Neural cell (in vitro differentiated cells): Measurements from ENCODE around the gene KIRREL3. TPM values are rescaled to one million over a fixed set of nuclear protein-coding genes. Genes with fewer than 3 reads are reported as not detected.

Source experiments
- H2AFZ ChIP-seq: fragments of 200-600, 300-800 bp; sonication (generic), shearing (Covaris generic); 2 replicates; pipeline ENCODE4 v1.6.0; 2014; ENCODE audit warnings: low read depth, mild to moderate bottlenecking, antibody characterized with exemption, low read length, moderate library complexity
- H3F3A ChIP-seq: fragments of 200-600 bp; shearing (Covaris generic); 2 replicates; pipeline ENCODE4 v1.6.1; 2016; ENCODE audit warnings: mild to moderate bottlenecking, moderate library complexity, mixed read lengths, antibody characterized with exemption, low read length; ENCODE audit not compliant: insufficient read depth, poor library complexity, severe bottlenecking
- H3K27ac ChIP-seq: fragments of 200-600, 300-800 bp; sonication (generic), shearing (Covaris generic); 2 replicates; pipeline ENCODE4 v1.5.1; 2014; ENCODE audit warnings: mild to moderate bottlenecking, low read length, moderate library complexity
- H3K27me3 ChIP-seq: fragments of 300-800, 200-600 bp; sonication (generic), shearing (Covaris generic); 2 replicates; pipeline ENCODE4 v1.6.0; 2014; ENCODE audit warnings: mild to moderate bottlenecking, low read depth, low read length, moderate library complexity; ENCODE audit not compliant: insufficient read depth
- H3K36me3 ChIP-seq: fragments of 300-800, 200-600 bp; sonication (generic), shearing (Covaris generic); 2 replicates; pipeline ENCODE4 v1.5.1; 2014; ENCODE audit warnings: mild to moderate bottlenecking, antibody characterized with exemption, low read length, moderate library complexity; ENCODE audit not compliant: insufficient read depth
- H3K4me2 ChIP-seq: fragments of 300-800, 200-600 bp; sonication (generic), shearing (Covaris generic); 2 replicates; pipeline ENCODE4 v1.6.0; 2014; ENCODE audit warnings: mild to moderate bottlenecking, low read length
- H3K4me3 ChIP-seq: fragments of 300-800, 200-600 bp; sonication (generic), shearing (Covaris generic); 2 replicates; pipeline ENCODE4 v1.5.1; 2014; ENCODE audit warnings: mild to moderate bottlenecking, low read length, moderate library complexity
- H3K79me2 ChIP-seq: fragments of 200-600 bp; shearing (Covaris generic); replicated peaks from 2 replicates; pipeline ENCODE4 v1.6.0; 2014; ENCODE audit warnings: mild to moderate bottlenecking, low read length, moderate library complexity; ENCODE audit not compliant: insufficient read depth
- H3K9ac ChIP-seq: fragments of 300-800, 200-600 bp; sonication (generic), shearing (Covaris generic); 2 replicates; pipeline ENCODE4 v1.6.1; 2016; ENCODE audit warnings: mild to moderate bottlenecking, low read length, mixed read lengths
- H3K9me2 ChIP-seq: fragments of 200-600 bp; shearing (Covaris generic); 2 replicates; pipeline ENCODE4 v1.6.1; 2016; ENCODE audit warnings: mild to moderate bottlenecking, low read length, mixed read lengths; ENCODE audit not compliant: insufficient read depth
- H3K9me3 ChIP-seq: fragments of 200-600, 300-800 bp; sonication (generic), shearing (Covaris generic); 2 replicates; pipeline ENCODE4 v1.6.1; 2016; ENCODE audit warnings: mild to moderate bottlenecking, mixed run types, low read length, moderate library complexity, mixed read lengths
- H4K20me1 ChIP-seq: fragments of 200-600 bp; shearing (Covaris generic); 2 replicates; pipeline ENCODE4 v1.6.1; 2016; ENCODE audit warnings: mild to moderate bottlenecking, mixed run types; ENCODE audit not compliant: insufficient read depth
- EP300 ChIP-seq: fragments of 450-650 bp; conservative IDR thresholded peaks from 2 replicates; pipeline ENCODE4 v1.6.1; 2014; ENCODE audit warnings: antibody characterized with exemption, mild to moderate bottlenecking, moderate library complexity; ENCODE audit not compliant: poor library complexity, severe bottlenecking
- EZH2 ChIP-seq: fragments of 200-600, 300-800 bp; shearing (Covaris generic), sonication (generic); IDR thresholded peaks from 2 replicates; pipeline ENCODE4 v1.6.1; 2014; ENCODE audit warnings: antibody characterized with exemption, low read length, borderline replicate concordance, mild to moderate bottlenecking; ENCODE audit not compliant: insufficient read depth, poor library complexity, severe bottlenecking
- MXI1 ChIP-seq: fragments of 450-650 bp; conservative IDR thresholded peaks from 2 replicates; pipeline ENCODE4 v1.6.1; 2014; ENCODE audit warnings: antibody characterized with exemption, mild to moderate bottlenecking; ENCODE audit not compliant: poor library complexity, severe bottlenecking
- POLR2AphosphoS5 ChIP-seq: IDR thresholded peaks from 2 replicates; pipeline ENCODE4 v1.6.1; 2012
- RAD21 ChIP-seq: fragments of 450-650 bp; conservative IDR thresholded peaks from 2 replicates; pipeline ENCODE4 v1.6.1; 2014; ENCODE audit warnings: antibody characterized with exemption, mild to moderate bottlenecking, moderate library complexity
- SMC3 ChIP-seq: fragments of 450-650 bp; conservative IDR thresholded peaks from 2 replicates; pipeline ENCODE4 v1.6.1; 2014; ENCODE audit warnings: antibody characterized with exemption, mild to moderate bottlenecking, moderate library complexity; ENCODE audit not compliant: poor library complexity
- TAF1 ChIP-seq: IDR thresholded peaks from 2 replicates; pipeline ENCODE4 v1.6.1; 2012; ENCODE audit warnings: low read depth
- polyA plus RNA-seq: library from polyadenylated mRNA; depleted of rRNA; stranded (reverse); fragments of >200 nt; gene quantifications from 2 replicates; pipeline ENCODE4 v1.2.3, GENCODE V29; 2014
- TF ChIP-seq, protein P1 (sequence below): fragments of 450-650 bp; IDR thresholded peaks from 2 replicates; pipeline ENCODE4 v1.5.1; 2014; ENCODE audit warnings: antibody characterized with exemption, mild to moderate bottlenecking, moderate library complexity; ENCODE audit not compliant: poor library complexity, severe bottlenecking
- TF ChIP-seq, protein P2 (sequence below): IDR thresholded peaks from 2 replicates; pipeline ENCODE4 v1.6.1; 2012; ENCODE audit warnings: borderline replicate concordance

The KIRREL3 gene
- polyA plus RNA-seq, 1 donor from 2014 or later, result 23.8 TPM

DNA sequence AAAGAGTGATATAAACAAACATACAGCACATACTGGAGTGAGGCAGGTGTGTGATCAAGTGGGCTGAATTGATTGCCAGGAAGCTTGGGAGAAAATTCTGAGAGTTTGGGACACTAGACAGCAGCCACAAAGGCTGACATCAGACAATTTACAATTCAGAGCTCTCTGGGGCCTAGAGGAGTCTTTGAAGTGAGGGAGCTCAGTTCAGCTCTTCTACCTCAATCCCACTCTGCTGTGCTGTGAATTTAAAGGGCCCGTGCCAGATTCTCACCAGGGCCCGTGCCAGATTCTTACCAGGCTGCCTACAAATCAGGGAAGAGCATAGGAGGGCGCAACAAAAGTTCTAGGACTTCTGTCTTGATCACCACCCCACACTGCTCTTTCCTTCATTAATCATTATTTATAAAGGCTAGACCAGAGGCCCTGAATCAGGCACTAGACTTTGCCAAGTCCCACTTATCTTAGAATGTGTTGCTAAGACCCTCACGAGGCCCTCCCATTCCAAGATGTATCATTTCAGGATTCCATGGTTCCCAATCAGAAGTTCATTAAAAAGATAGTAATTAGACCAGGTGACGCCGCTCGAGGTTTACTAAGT, 112.4 kb downstream of the KIRREL3 start:
- no peaks in the 10 kb centered on the region for H4K20me1 ChIP-seq

DNA sequence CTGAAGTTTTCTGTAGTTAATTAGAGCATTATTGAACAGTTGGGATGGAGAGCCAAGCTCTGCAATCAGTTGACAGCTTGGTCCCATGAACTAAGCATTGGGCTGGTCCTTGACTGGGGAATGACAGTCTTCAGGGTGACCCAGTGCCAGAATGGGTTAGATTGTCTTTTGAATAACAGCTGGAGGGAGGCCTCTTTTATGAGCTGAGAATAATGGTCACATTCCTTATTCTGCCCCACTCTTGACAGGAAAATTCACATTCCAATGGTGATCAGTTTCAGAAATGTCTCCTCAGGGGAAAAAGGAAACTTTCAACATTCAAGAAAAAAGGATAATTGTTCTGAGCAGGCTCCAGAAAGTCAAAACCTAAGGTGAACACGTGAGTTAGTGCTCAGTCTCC, 113.9 kb downstream of the KIRREL3 start:
- Histone ChIP-seq H4K20me1 (no peaks in the 10 kb centered on the region), H3K27me3 (no peaks in the 10 kb centered on the region), H3K9me2 (no peaks in the 10 kb centered on the region), H3K36me3 (no peaks in the 10 kb centered on the region), H3K79me2 (no peaks in the 10 kb centered on the region), H2AFZ (no peak overlapping the region), H3K9ac (no peak overlapping the region), H3K9me3 (no peaks in the 10 kb centered on the region), H3K4me3 (no peak overlapping the region), H3K27ac (no peak overlapping the region), H3K4me2 (no peak overlapping the region), H3F3A (no peaks in the 10 kb centered on the region)
- TF ChIP-seq POLR2AphosphoS5, result no peak
- no peak for TF ChIP-seq MXI1
- no peak for TF ChIP-seq EZH2
- TF ChIP-seq, protein P1, sequence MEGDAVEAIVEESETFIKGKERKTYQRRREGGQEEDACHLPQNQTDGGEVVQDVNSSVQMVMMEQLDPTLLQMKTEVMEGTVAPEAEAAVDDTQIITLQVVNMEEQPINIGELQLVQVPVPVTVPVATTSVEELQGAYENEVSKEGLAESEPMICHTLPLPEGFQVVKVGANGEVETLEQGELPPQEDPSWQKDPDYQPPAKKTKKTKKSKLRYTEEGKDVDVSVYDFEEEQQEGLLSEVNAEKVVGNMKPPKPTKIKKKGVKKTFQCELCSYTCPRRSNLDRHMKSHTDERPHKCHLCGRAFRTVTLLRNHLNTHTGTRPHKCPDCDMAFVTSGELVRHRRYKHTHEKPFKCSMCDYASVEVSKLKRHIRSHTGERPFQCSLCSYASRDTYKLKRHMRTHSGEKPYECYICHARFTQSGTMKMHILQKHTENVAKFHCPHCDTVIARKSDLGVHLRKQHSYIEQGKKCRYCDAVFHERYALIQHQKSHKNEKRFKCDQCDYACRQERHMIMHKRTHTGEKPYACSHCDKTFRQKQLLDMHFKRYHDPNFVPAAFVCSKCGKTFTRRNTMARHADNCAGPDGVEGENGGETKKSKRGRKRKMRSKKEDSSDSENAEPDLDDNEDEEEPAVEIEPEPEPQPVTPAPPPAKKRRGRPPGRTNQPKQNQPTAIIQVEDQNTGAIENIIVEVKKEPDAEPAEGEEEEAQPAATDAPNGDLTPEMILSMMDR, result no peak
- TF ChIP-seq TAF1, result no peak
- no peak for TF ChIP-seq RAD21
- TF ChIP-seq, protein P2, sequence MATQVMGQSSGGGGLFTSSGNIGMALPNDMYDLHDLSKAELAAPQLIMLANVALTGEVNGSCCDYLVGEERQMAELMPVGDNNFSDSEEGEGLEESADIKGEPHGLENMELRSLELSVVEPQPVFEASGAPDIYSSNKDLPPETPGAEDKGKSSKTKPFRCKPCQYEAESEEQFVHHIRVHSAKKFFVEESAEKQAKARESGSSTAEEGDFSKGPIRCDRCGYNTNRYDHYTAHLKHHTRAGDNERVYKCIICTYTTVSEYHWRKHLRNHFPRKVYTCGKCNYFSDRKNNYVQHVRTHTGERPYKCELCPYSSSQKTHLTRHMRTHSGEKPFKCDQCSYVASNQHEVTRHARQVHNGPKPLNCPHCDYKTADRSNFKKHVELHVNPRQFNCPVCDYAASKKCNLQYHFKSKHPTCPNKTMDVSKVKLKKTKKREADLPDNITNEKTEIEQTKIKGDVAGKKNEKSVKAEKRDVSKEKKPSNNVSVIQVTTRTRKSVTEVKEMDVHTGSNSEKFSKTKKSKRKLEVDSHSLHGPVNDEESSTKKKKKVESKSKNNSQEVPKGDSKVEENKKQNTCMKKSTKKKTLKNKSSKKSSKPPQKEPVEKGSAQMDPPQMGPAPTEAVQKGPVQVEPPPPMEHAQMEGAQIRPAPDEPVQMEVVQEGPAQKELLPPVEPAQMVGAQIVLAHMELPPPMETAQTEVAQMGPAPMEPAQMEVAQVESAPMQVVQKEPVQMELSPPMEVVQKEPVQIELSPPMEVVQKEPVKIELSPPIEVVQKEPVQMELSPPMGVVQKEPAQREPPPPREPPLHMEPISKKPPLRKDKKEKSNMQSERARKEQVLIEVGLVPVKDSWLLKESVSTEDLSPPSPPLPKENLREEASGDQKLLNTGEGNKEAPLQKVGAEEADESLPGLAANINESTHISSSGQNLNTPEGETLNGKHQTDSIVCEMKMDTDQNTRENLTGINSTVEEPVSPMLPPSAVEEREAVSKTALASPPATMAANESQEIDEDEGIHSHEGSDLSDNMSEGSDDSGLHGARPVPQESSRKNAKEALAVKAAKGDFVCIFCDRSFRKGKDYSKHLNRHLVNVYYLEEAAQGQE, result no peak
- TF ChIP-seq EP300, result no peak
- no peak for TF ChIP-seq SMC3

More for the DNA sequence above, 112.4 kb downstream of the KIRREL3 start:
- Histone ChIP-seq H3K4me3 (no peak overlapping the region), H3K79me2 (no peaks in the 10 kb centered on the region), H3K9me2 (no peaks in the 10 kb centered on the region), H3K9me3 (no peaks in the 10 kb centered on the region), H3F3A (no peaks in the 10 kb centered on the region), H3K4me2 (no peak overlapping the region), H3K36me3 (no peaks in the 10 kb centered on the region), H3K9ac (no peak overlapping the region), H2AFZ (no peak overlapping the region), H3K27me3 (no peaks in the 10 kb centered on the region), H3K27ac (no peak overlapping the region)
- TF ChIP-seq TAF1, result no peak
- TF ChIP-seq SMC3, result no peak
- TF ChIP-seq POLR2AphosphoS5, result no peak
- no peak for TF ChIP-seq EP300
- no peak for TF ChIP-seq EZH2
- TF ChIP-seq, protein P1, result no peak
- TF ChIP-seq RAD21, result no peak
- TF ChIP-seq, protein P2, result no peak
- TF ChIP-seq MXI1, result no peak
